GM19468 (cell line): ENCODE data around the gene SLC23A2.

Experiments
- ATAC-seq: cut with Tn5 transposase; IDR thresholded peaks from one replicate; pipeline ENCODE4 v1.9.1; 2021; ENCODE audit warnings: mild to moderate bottlenecking, moderate library complexity, moderate number of reproducible peaks; ENCODE audit not compliant: unreplicated experiment; ENCODE audit errors: extremely low read depth

Gene SLC23A2

DNA sequence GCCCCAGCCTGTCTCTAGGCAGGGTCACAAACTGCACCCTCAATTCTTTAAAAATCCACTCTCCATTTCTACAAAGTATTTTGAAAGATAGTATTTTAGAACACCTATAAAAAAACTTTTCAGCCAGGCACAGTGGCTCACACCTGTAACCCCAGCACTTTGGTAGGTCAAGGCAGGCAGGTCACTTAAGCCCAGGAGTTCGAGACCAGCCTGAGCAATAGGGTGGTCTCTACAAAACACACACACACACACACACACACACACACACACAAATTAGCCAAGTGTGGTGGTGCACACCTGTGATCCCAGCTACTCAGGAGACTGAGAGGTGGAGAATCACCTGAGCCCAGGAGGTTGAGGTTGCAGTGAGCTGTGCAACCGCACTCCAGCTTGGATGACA lies 30.2 kb downstream of the SLC23A2 start:
- no peak for ATAC-seq

DNA sequence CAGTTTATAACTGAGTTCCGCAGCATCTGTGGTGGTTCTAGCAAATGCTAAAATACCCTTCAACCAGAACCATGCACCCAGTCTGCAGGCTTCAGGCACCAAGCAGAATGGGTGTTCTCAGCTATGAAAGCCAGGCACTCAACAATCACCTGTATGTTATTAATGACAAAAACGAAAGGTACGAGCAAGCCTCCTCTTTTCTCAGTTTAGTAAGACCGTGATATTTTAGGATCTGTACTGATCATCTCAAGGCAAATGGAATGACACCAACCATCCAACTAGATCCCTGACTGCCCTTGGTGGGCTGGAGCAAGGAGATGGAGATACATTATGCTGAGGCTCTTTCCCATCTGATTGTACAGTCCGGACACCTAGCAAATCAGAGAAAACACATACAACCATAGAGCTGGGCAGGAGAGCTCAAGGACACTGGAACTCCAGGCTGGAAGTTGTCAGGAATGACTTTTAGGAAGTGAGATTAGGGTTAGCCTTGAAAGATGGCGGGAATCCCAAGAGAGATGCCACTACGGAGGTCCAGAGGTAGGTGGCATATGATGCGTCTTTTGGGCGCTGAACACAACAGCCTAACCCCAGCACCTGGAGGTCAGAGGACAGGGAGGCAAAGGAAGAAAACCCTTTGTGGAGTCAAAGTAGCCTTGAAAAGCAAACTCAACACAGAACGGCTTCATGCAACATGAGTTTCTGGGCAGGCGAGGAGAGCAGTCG lies 33.4 kb downstream of the SLC23A2 start:
- no peak for ATAC-seq

DNA sequence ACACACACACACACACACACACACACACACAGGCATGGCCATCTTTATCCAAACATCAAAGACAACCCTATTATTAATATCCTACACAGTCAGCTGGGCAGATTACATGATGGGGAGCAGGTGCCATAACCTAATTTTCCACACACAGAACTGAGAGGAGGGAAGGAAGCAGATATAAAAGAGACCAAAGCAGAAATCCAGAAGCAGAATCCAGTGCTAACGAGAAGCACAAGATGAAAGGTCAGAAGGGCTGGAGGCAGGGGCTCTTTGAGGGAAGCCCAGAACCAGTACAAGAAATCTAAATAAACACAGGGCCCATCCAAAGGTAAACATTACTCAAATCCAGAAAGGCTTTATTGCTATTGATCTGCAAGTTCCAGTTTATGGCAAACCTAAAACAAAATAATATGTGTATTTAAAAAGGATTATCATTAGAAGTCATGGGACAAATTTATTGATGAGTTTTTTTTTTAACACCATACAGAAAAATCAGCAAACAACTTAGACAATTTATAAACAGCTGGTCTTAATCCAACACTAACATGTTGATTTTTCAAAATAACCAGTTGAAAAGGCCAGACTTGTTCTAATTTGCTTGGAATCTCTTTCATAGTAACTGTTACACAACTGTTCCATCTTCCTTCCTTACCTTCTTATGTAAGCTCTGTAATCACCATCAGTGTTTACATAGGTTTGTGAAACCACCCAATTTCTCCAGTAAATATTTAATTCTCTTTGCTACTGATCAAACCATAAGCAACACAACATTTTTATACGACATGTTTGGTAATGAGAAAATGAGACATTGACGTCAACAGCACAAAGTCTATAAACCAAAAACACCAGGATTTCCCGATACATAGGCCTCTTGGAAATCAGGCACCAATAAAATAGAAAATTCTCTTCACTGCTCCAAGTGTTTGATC lies 34.2 kb downstream of the SLC23A2 start:
- ATAC-seq: no peak

DNA sequence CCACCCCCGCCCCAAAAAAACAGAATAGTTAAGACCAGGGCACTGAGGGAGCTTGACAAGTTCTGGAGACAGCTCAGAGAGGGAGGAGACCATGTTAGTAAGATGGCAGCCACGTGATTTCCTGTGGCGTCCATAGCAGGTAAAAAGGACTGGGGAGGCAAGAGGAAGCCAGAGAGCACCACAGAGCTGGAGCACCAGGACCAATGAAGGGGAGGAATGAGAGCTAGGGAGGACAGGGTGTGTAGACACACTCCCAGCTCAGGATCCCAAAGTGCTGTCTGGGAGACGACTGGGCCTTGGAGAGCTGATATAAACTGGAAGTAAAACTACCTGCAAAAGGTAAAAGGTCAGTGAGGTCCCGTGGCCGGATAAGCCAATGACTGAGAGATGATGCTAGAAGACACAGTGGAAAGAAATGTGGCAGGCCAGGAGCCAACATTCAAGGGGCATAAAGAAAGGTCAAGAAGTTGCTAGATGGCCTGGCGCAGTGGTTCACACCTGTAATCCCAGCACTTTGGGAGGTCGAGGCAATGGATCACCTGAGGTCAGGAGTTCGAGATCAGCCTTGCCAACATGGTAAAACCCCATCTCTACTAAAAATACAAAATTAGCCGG lies 39.0 kb downstream of the SLC23A2 start:
- no peak for ATAC-seq

DNA sequence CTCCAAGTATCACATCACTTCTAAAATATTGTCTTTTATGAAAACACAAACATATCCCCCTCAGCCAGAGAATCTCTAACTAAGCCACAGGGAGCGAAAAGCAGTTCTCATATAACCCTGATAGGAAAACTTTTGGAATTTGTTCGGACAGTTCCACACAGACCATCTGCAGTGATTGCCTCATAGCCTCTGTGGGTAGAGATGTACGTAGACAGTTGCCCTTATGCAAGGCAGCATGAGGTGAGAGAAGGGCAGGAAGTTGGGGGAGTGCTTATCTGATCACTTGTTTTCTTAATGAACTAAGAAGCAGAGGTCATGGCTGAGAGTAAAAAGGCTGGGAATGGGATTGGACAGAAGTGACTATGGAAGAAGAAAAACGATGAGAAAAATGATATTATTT lies 39.6 kb downstream of the SLC23A2 start:
- ATAC-seq: no peak

DNA sequence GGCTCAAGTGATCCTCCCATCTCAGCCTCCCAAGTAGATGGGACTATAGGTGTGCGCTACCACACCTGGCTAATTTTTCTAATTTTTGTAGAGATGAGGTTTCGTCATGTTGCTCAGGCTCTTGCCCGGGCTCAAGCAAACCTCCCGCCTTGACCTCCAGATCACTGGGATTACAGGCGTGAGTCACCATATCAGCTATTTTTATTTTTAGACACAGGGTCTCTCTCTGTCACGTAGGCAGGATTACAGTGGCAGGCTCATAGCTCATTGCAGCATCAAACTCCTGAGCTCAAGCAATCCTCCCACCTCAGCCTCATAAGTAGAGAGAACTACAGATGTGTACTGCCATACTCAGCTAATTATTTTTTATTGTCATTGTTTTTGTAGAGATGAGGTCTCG lies 41.7 kb downstream of the SLC23A2 start:
- no peak for ATAC-seq

DNA sequence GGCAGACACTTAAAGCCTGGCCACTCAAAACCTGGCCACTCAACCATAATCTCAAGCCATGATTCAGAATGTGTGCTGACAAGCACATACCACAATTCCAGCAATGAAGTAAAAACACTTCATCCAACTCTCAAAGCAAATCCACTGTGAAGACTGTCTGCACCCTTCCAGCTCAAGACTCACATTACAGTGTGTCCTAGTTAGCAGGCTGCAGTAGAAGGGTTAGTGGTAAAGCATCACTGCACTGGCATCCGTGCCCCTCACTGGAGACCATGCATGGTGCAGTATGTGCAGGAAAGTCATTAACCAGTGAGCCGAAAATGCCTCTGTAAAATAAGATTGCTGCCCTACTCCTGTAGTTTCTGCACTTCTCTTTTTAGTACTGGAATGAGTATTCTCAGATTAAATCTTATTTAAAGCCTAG lies 43.4 kb downstream of the SLC23A2 start:
- ATAC-seq: no peak

DNA sequence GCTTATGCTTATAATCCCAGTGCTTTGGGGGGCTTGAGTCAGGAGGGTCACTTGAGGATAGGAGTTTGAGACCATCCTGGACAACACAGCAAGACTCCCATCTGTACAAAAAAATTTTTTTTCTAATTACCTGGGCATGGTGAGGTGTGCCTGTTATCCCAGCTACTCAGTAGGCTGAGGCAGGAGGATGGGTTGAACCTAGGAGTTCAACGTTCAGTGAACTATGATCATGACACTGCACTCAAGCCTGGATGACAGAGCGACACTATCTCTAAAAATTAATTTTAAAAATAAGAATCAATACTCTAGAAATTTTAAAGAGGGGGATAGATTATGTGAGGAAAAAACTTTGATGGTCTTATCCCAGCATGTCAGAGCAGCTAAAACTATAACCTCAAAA lies 44.1 kb downstream of the SLC23A2 start:
- no peak for ATAC-seq

DNA sequence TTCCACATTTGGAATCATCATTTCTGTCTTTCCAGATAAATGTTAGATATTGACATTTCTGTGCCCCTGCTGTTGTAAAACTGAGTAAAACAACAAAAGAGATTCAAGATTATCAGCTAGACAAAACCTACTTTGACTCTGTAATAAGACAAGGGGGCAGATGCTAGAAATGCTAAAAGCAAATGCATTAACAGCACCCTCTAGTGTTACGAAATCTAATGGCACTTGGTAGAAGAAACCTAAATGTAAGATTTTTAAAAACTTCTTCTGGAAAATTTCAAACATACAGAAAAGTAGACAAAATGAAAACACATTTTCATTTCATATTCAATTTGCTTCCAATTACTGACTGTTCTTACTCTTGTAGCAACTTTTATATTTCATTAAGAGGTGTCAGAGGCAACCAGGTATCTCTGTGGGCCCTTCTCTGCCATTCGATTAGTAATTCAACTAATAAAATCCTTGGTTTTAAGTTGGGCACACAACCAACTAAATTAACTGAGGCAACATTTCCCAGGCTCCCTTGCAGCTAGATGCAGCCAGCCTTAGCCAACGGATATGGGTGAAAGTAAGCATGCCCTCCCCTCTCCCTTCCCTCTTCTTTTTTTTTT lies 45.0 kb downstream of the SLC23A2 start:
- no peak for ATAC-seq

DNA sequence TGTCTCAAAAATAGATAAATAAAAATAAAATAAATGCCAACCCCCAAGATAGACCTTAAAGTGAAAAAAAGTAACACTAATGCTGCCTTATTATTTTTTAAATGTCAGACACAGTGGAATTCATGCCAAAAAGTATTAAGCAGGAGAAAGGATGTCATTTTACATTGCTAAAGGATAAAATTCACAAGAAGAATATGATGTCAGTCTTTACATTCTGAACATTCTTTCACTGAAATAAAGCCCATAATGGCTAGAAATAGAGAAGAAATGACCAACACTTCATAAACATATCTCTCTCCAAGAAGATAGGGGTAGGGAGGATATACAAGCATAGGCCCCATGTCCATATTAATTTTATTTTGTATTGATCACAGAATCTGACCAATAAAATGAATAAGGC lies 47.4 kb downstream of the SLC23A2 start:
- no peak for ATAC-seq

DNA sequence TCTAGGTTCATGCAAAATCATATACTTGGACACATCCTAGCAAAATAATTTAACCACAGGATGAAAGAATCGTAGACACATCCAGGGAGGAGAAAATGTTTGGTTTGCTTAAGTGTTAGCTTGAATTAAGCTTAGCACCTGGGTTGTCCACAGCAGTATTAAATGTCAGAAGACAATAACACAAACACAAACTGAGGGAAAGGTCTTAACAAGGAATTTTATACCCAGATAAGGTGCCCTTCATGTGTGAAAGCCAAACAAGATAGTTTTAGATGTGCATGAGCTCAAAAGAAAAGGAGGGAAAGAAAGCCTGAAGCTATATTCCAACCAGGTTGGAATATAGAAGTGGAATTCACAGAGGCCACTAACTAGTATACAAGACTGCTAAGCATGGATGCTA lies 49.1 kb downstream of the SLC23A2 start:
- ATAC-seq: no peak

DNA sequence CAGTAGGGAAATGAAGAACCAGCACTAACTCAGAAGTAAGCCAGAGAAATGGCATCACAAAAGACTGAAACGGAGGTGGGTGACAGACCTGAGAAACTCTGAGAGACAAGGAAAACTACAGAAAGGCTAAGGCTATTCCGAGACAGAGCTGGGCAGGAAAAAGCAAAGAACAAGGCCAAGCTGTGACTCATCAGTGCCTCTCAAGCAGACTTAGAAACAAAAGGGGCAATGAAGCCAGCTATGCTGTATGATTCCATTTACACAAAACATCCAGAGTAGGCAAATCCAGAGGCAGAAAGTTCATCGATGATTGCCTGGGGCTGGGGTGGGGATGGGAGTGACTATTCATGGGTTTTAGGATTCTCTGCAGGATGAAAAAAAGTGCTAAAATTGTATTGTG lies 50.0 kb downstream of the SLC23A2 start:
- ATAC-seq: no peak

DNA sequence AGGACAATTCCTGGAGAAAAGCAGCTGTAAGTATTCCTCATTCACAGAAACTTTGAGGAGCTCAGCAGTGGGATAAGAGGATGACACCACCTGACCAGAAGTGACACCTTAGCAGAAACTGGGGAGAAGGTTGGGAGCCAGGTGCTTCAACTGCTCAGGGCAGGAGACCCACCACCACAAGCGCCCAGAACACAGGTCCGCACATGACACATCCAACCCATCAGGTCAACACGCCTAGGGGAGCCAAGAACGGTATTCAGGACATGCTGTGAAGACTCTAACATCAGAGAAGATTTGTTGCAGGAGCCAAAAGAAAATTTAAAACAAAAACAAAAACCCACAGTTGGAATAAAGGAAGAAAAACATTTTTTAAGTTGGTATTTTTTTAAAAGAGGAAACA lies 50.5 kb downstream of the SLC23A2 start:
- ATAC-seq: no peak

DNA sequence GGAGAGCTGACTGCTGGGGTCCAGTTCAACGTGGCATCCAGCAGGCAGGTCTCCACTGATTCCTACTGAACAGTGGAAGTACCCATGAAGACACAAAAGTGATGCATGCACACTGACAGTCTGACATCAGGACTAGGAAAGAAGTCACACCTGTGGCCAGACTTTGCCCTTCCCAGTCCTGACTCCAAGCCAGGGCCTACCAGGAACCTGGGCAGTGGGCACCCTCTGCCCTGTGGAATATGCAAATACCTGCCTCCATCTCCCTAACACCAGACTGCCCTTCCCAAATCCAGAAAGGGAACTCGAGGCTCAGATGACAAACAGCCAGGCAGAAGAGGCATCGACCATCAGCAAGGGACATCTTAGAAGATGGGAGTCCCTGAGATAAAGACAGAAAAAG lies 50.9 kb downstream of the SLC23A2 start:
- ATAC-seq: no peak

DNA sequence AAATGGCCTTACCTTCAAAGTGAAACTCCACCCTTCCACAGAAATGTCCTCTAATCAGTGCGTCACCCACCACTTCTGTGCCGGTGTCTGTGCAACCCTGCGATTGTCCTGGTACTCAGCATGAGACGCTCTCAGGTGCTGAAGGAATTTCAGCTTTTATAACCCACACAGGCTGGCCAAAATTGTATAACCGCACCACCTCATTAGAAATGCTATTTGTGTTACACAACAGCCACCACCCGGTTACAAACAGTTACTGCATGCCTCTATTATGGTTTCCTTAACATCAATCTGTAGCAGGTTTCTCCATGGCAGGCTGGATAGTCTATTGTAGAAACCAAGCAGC lies 51.5 kb downstream of the SLC23A2 start:
- ATAC-seq: no peak

DNA sequence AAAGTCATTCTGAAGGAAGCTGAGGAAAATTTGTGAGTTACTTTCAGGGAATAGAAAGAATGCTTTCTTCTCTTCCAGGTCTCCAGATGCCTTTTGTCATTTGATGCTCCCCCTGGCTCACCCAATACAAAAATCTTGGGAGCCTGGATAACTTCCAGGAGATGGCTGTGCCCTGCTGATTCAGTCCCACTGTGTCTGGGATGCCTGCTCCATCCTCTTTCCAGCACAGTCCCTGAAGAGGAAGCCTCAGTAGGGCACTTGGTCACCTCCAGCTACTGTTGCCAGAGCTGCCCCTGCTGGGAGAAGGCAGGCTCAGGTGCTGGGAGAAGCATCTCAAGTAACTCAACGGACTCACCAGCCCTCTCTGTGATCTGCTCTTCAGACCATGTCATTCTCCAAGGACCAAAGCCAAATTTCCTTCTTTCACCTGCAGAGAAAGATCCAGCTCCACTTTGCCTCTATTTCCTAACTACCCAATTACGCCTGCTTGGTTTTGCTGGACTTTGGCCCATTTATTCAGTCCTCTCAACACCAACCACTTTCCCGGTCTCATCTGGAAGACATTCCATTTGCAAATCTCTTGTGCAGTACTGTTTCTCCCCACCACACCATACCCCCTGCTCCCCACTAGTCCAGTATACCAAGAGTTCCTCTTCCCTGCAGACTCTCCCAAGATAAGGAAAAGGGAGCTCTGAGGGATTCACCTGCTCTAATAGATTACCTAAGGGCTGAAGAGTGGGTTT lies 53.3 kb downstream of the SLC23A2 start:
- no peak for ATAC-seq

DNA sequence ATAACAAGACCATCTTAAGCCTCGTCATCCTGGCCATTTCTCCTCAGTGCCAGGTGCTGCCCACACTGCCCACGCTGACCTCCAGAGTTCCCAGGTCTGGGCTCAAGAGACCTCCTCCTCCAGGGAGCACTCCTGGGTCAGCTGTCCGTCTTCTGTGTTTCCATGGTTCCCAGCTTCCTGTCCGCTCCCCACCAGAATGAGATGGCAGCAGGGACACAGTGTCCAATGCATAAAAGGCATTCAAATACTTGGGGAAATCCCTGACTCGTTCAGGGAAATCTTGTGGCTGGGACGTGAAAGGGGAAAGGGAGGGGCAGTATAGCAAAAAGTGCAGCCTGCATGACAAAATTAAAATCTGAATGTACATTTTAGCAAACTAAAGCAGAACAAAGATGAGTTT lies 54.3 kb downstream of the SLC23A2 start:
- no peak for ATAC-seq

DNA sequence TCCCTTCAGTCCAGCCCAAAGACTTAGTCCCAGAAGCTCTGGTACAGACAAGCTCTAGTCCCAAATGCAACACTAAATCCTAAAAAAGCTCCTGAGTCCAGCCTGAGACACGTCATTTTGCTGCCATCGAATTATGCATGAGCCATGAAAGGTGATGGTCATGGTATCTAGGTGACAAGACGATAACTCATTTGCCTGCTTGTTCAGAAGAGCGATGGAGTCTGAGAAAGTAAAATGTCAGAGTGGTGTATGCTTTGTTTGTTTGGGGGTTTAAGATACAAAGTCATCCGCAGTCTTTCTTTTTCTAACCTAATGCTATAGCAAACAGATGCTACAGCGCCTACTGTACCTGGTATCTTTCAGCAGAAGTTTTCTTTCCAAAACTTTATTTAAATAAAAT lies 54.7 kb downstream of the SLC23A2 start:
- no peak for ATAC-seq

DNA sequence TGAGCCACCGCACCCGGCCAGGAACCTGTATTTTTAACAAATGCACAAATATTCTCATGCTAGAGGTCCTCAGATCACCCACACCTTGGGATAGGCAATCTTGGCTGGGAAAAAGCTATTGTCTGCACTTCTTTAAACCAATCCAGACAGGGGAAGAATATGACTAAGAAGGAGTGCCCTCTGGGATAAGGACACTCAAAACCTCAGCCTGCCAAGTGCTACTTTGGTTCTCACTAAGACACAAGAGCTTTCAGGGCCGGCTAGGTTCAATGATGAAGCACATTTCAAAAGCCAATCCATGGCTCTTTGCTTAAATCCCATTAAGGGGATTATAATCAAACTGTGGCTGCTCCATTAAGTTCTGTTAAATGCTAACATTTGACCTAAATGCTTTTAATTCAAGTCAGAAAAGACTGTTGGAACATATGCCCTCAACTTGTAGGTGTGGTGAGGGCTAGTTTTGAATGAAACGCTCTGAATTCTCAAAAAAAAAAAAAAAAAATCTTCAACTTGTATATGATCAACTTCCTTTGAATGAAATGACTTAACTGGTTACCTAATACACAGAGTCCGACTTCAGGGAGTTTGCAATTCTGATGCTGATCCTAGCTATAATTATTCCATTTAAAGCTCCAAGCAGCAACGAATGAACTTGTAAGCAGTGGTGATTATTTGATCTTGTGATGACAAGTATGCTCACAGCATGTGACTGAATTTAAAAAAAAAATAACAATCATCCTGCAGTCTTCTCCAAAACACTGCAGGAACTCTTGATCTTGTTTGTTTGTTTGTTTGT lies 56.6 kb downstream of the SLC23A2 start:
- ATAC-seq: no peak
